Prostate gland (tissue), 2 donors: ENCODE data around the gene ATOSB. TPM values are rescaled to one million over a fixed set of nuclear protein-coding genes. Genes with fewer than 3 reads are reported as not detected.
A peak's percentile ranks its signal among the peaks of the same experiment; 100 is the strongest.

Source experiments
- DNase-seq: peaks from one replicate; pipeline ENCODE4 v3.0.0-alpha.2; 2019; ENCODE audit warnings: low spot score
- H3K27ac ChIP-seq, 2 donors: fragments of 200-600 bp; sonication (generic); 2 replicates each; pipeline ENCODE4 v1.5.1; 2017 to 2019
- H3K27me3 ChIP-seq: fragments of 200-600 bp; sonication (generic); replicated peaks from 2 replicates; pipeline ENCODE4 v1.5.1; 2019; ENCODE audit not compliant: insufficient read depth
- H3K36me3 ChIP-seq, 2 donors: fragments of 200-600 bp; sonication (generic); 1 replicate in 1 of 2; 2 replicates in 1 of 2; pipeline versions ENCODE4 v1.5.1 to v1.8.1; 2017 to 2019
- H3K4me1 ChIP-seq: fragments of 200-600 bp; sonication (generic); replicated peaks from 2 replicates; pipeline ENCODE4 v1.5.1; 2019
- H3K4me3 ChIP-seq, 2 donors: fragments of 200-600 bp; sonication (generic); 2 replicates each; pipeline ENCODE4 v1.5.1; 2017 to 2019
- H3K9me3 ChIP-seq: fragments of 200-600 bp; sonication (generic); 2 replicates; pipeline ENCODE4 v1.5.1; 2017
- CTCF ChIP-seq, 4 experiments: fragments of 200-600 bp in 2 of 4; fragments of 450-650 bp in 2 of 4; sonication (generic) in 2 of 4; IDR thresholded peaks; 1 replicate in 3 of 4; 2 replicates in 1 of 4; pipeline ENCODE4 v1.5.1; 2016 to 2019; ENCODE audit warnings: antibody characterized with exemption in 4 of 4, mild to moderate bottlenecking in 2 of 4, moderate library complexity in 2 of 4
- POLR2A ChIP-seq: fragments of 450-650 bp; IDR thresholded peaks from one replicate; pipeline ENCODE4 v1.6.1; 2016; ENCODE audit warnings: antibody characterized with exemption, mild to moderate bottlenecking
- POLR2AphosphoS5 ChIP-seq: sonication (generic); formaldehyde crosslinking; IDR thresholded peaks from one replicate; pipeline ENCODE4 v1.6.1; 2017; ENCODE audit warnings: antibody characterized with exemption
- WGBS: methylation state at CpG from one replicate; pipeline ENCODE4 v1.1.5; 2018; 5-methylcytosine and 5-hydroxymethylcytosine counted together
- intact Hi-C: fragments of 100-400 bp; cut with DNase I; formaldehyde crosslinking; loops from one replicate; pipeline ENCODE4 v1.14.2; 2022
- total RNA-seq, 2 donors: library from RNA; depleted of rRNA; stranded (reverse); fragments of >200 nt; gene quantifications; one replicate each; pipeline ENCODE4 v1.1.0, GENCODE V29; 2016

ATOSB gene
- total RNA-seq, 2 donors from 2014 or later, result 15.9 to 21.3 TPM

- Histone ChIP-seq H3K4me1 (no peaks in the 10 kb centered on the region), H3K27me3 (no peaks in the 10 kb centered on the region), H3K9me3 (no peaks in the 10 kb centered on the region), H3K36me3 (peaks cover 0 to 2% of the 10 kb centered on the region in 2 donors), H3K27ac (no peak overlapping the region), H3K4me3 (no peak overlapping the region)
- no peak for TF ChIP-seq CTCF (IDR thresholded peaks at IDR 0.05)
- TF ChIP-seq POLR2AphosphoS5, result no peak
- no peak for TF ChIP-seq POLR2A
- DNase-seq, result no peak
- WGBS, result 86% methylated on average over 2 of the region's 2 CpGs
- intact Hi-C loops, result no loop called here
Observed at GRCh38 chr9:35085078-35085477, 30.6 kb downstream of the ATOSB start.

- Histone ChIP-seq H3K36me3 (no peaks in the 10 kb centered on the region), H3K4me1 (peaks cover 7% of the 10 kb centered on the region), H3K27ac (peak within 1 kb of the TSS; percentile 66 to 82), H3K27me3 (no peaks in the 10 kb centered on the region), H3K4me3 (peak within 1 kb of the TSS; percentile 42 to 68), H3K9me3 (no peaks in the 10 kb centered on the region)
- intact Hi-C loops, result no loop called here
- under 1% methylated on average over 67 of the region's 67 CpGs for WGBS
- TF ChIP-seq POLR2A, result peak; percentile 35
- TF ChIP-seq POLR2AphosphoS5, result peak; percentile 96
- TF ChIP-seq CTCF (IDR thresholded peaks at IDR 0.05), result peak in 2 of 4 experiments; percentile 16 to 36
- peak; percentile 92 for DNase-seq
Observed at GRCh38 chr9:35079426-35080341, 36.0 kb downstream of the ATOSB start, which contains the start of gene FANCG. Gene FANCG, minus strand, starts transcription at chr9:35079942. Its CDS starts 418 bp downstream, at chr9:35079524.

- Histone ChIP-seq H3K9me3 (no peaks in the 10 kb centered on the region), H3K27ac (peak overlapping the region; percentile 66 to 82), H3K27me3 (no peaks in the 10 kb centered on the region), H3K4me3 (peak overlapping the region; percentile 42 to 68), H3K4me1 (peaks cover 7% of the 10 kb centered on the region), H3K36me3 (no peaks in the 10 kb centered on the region)
- intact Hi-C loops, result no loop called here
- 3% methylated on average over 10 of the region's 10 CpGs for WGBS
- TF ChIP-seq POLR2AphosphoS5, result no peak
- no peak for TF ChIP-seq CTCF (IDR thresholded peaks at IDR 0.05)
- no peak for DNase-seq
Observed at GRCh38 chr9:35079041-35079425, 36.6 kb downstream of the ATOSB start.

- Histone ChIP-seq H3K4me1 (peaks cover 8% of the 10 kb centered on the region), H3K4me3 (no peak overlapping the region), H3K36me3 (no peaks in the 10 kb centered on the region), H3K27ac (no peak overlapping the region), H3K9me3 (no peaks in the 10 kb centered on the region), H3K27me3 (no peaks in the 10 kb centered on the region)
- intact Hi-C loops, result no loop called here
- TF ChIP-seq POLR2AphosphoS5 (no peak), CTCF (IDR thresholded peaks at IDR 0.05) (no peak), POLR2A (no peak)
- DNase-seq, result no peak
- 70% methylated on average over 4 of the region's 4 CpGs for whole genome bisulfite sequencing
Observed at GRCh38 chr9:35078066-35078465, 37.6 kb downstream of the ATOSB start.

- H3K27ac ChIP-seq, result no peak overlapping the region
- 94% methylated on average over 4 of the region's 4 CpGs for WGBS
- H3K9me3 ChIP-seq, result no peaks in the 10 kb centered on the region
- H3K4me1 ChIP-seq, result peaks cover 12% of the 10 kb centered on the region
- H3K27me3 ChIP-seq, result no peaks in the 10 kb centered on the region
- H3K4me3 ChIP-seq, result no peak overlapping the region
- no peak for DNase-seq
- intact Hi-C loops, result no loop called here
- no peaks in the 10 kb centered on the region for H3K36me3 ChIP-seq
- TF ChIP-seq POLR2A, result no peak
- no peak for TF ChIP-seq CTCF (IDR thresholded peaks at IDR 0.05)
- no peak for TF ChIP-seq POLR2AphosphoS5
Observed at GRCh38 chr9:35076848-35077247, 38.8 kb downstream of the ATOSB start.
